Kidney (tissue), 14 donors: ENCODE measurements around the gene TOLLIP. TPM values are rescaled to one million over a fixed set of nuclear protein-coding genes. Genes with fewer than 3 reads are reported as not detected.

Source experiments
- DNase-seq, 5 donors: peaks; one replicate each; pipeline ENCODE4 v3.0.0-alpha.2; 2013 to 2020
- FAIRE-seq: peaks from 2 replicates; lab custom pipeline; 2012; peaks lifted over from hg19 to GRCh38; lab: Jason Lieb, UNC
- H3K27ac ChIP-seq, 2 donors: one replicate each; pipeline ENCODE4 v1.7.0; 2013; ENCODE audit warnings: low read depth in 2 of 2, low read length in 2 of 2, inconsistent platforms in 1 of 2
- H3K27me3 ChIP-seq: one replicate; pipeline ENCODE4 v1.7.1; 2013; ENCODE audit warnings: low read length, inconsistent platforms; ENCODE audit not compliant: control insufficient read depth, insufficient read depth
- H3K36me3 ChIP-seq, 3 donors: one replicate each; pipeline versions ENCODE4 v1.7.0 to v1.7.1; 2013; ENCODE audit warnings: low read length in 3 of 3, control low read depth in 1 of 3, inconsistent platforms in 1 of 3; ENCODE audit not compliant: insufficient read depth in 3 of 3, control insufficient read depth in 2 of 3
- H3K4me1 ChIP-seq, 3 donors: one replicate each; pipeline versions ENCODE4 v1.7.0 to v1.7.1; 2013; ENCODE audit warnings: low read length in 3 of 3, inconsistent platforms in 1 of 3, low read depth in 1 of 3; ENCODE audit not compliant: control insufficient read depth in 2 of 3, insufficient read depth in 2 of 3
- H3K4me3 ChIP-seq, 3 donors: one replicate each; pipeline versions ENCODE4 v1.7.0 to v1.8.1; 2013; ENCODE audit warnings: low read length in 3 of 3, control low read depth in 1 of 3, inconsistent platforms in 1 of 3
- H3K9ac ChIP-seq, 3 donors: one replicate each; pipeline versions ENCODE4 v1.7.0 to v1.7.1; 2013; ENCODE audit warnings: low read length in 3 of 3, control low read depth in 1 of 3, inconsistent platforms in 1 of 3
- H3K9me3 ChIP-seq, 3 donors: one replicate each; pipeline versions ENCODE4 v1.7.0 to v1.7.1; 2013; ENCODE audit warnings: low read length in 3 of 3, control low read depth in 1 of 3, inconsistent platforms in 1 of 3; ENCODE audit not compliant: control insufficient read depth in 2 of 3, insufficient read depth in 1 of 3
- CTCF ChIP-seq: IDR thresholded peaks from 3 replicates; pipeline ENCODE4 v1.5.1; 2012; ENCODE audit warnings: mild to moderate bottlenecking, moderate library complexity, borderline replicate concordance; ENCODE audit not compliant: insufficient read depth; ENCODE audit errors: extremely low read depth
- intact Hi-C: fragments of 100-400 bp; cut with DNase I; formaldehyde crosslinking; loops from one replicate; pipeline ENCODE4 v1.11.1; 2022
- polyA plus RNA-seq: library from polyadenylated mRNA; stranded (reverse); fragments of 350-450 nt; fragmentation: Illumina TruSeq; extraction: RNeasy Lipid Tissue Mini Kit (QIAGEN cat#74804); gene quantifications from one replicate; pipeline ENCODE4 v1.2.3, GENCODE V29; 2014; ENCODE audit warnings: low read depth, low replicate concordance; ENCODE audit not compliant: insufficient read depth
- total RNA-seq: library from RNA; stranded (reverse); fragmentation: NEBNext Ultra II Directional; extraction: Animal tissue kit (Norgen Biotek cat#: 25700); gene quantifications from one replicate; pipeline ENCODE4 v1.2.1, GENCODE V29; 2021
- donor health status: control.
- donor health status: control.
- donor health status: control.
- donor health status: control.
- donor health status: control.
- donor health status: DM: yes; HTN: yes; CAD: no.
- donor health status: Normal renal cell carcinoma (clear cell type).

Gene TOLLIP
- total and polyA plus RNA-seq, 2 donors from 2014 or later, result 65.5 to 88.0 TPM

GRCh38 chr11:1254733-1255132, 54.7 kb downstream of the TOLLIP start:
- no peak for FAIRE-seq
- Histone ChIP-seq H3K9ac (no peak overlapping the region), H3K36me3 (no peaks in the 10 kb centered on the region), H3K27ac (no peak overlapping the region), H3K9me3 (no peaks in the 10 kb centered on the region), H3K4me3 (no peak overlapping the region), H3K4me1 (no peaks in the 10 kb centered on the region), H3K27me3 (no peaks in the 10 kb centered on the region)
- intact Hi-C loops, result no loop called here
- no peak for TF ChIP-seq CTCF
- no peak for DNase-seq

GRCh38 chr11:1254086-1254648, 55.3 kb downstream of the TOLLIP start:
- Histone ChIP-seq H3K27me3 (no peaks in the 10 kb centered on the region), H3K9me3 (no peaks in the 10 kb centered on the region), H3K4me1 (no peaks in the 10 kb centered on the region), H3K27ac (no peak overlapping the region), H3K9ac (no peak overlapping the region), H3K36me3 (no peaks in the 10 kb centered on the region), H3K4me3 (no peak overlapping the region)
- no peak for DNase-seq
- intact Hi-C loops, result no loop called here
- no peak for TF ChIP-seq CTCF
- FAIRE-seq, result no peak

GRCh38 chr11:1253103-1253485, 56.3 kb downstream of the TOLLIP start:
- intact Hi-C loops, result no loop called here
- no peaks in the 10 kb centered on the region for H3K4me1 ChIP-seq
- TF ChIP-seq CTCF, result no peak
- H3K36me3 ChIP-seq, result no peaks in the 10 kb centered on the region
- DNase-seq (no peak), FAIRE-seq (no peak)
- H3K27ac ChIP-seq, result no peak overlapping the region
- no peaks in the 10 kb centered on the region for H3K9me3 ChIP-seq
- H3K9ac ChIP-seq, result no peak overlapping the region
- H3K27me3 ChIP-seq, result no peaks in the 10 kb centered on the region
- no peak overlapping the region for H3K4me3 ChIP-seq
